Fibroblast of the conjunctiva (primary cell): Measurements from ENCODE around the gene PPP1R16B.

Experiments used
- DNase-seq: peaks from one replicate; pipeline ENCODE4 v3.0.0-alpha.2; 2010; ENCODE audit warnings: low read depth

The PPP1R16B gene

DNA sequence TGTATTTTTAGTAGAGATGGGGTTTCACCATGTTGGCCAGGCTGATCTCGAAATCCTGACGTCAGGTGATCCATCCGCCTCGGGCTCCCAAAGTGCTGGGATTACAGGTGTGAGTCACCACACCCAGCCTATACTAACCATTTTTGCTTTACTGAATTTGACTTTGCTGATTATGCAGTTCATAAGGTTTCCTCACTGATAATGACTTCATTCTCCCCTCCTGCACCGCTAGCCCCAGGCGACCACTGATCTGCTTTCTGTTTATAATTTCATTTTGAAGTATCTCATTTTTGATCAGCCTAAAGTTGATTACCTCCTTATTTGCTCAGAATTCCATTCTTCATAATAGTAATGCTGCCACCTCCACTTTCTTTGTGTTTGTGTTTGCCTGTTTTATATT lies 72.0 kb downstream of the PPP1R16B start:
- no peak for DNase-seq

DNA sequence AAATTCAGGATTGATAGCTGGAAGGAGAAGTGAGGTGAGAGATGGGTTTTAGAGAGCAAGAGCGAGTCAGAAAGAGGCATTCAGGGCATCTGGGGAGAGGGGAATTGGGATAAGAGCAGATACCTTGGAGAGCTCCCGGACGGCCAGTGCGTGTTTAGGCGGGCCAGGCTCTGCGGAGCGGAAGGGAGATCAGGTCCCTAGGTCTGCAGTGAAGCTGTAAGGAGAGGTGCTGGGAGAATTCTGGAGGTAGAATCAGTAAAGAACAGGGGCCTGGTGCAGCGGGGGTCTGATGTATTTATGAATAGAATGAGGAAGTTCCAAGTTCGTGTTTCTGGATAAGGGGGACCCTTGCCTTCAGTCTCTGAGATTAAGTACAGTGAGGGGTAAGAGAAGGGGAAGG lies 73.4 kb downstream of the PPP1R16B start:
- no peak for DNase-seq

GRCh38 chr20:38880952-38881735 lies 75.6 kb downstream of the PPP1R16B start:
- no peak for DNase-seq

DNA sequence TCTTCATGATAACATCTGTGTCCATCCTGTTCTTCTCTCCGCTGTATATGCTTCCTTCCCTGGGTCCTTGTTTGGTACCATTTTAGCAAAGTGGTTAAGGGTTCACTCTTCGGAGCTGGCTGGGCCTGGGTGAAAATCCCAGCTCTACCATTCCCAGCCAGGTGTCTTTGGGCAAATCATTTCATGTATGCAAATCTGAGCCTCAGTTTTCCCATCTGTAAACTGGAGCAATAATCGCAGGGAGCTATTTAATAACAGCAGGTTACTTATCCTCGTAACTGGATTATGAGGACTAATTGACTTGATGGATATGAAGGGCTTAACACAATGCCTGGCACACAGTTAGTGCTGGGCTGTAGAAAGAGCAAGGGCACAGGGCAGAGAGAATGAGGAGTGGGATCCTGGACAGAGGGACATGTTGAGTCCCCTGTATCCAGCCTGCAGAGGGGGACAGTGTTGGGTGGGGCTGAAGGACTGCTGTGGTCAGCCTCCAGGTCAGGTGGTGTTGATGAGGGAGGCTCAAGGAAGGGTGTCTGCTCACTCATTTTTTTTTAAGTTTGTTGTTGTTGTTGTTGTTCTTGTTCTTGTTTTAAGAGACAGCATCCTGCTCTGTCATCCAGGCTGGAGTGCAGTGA lies 76.4 kb downstream of the PPP1R16B start:
- no peak for DNase-seq

GRCh38 chr20:38882600-38882999 lies 77.1 kb downstream of the PPP1R16B start:
- no peak for DNase-seq

- no peak for DNase-seq
These were observed 77.8 kb downstream of the PPP1R16B start for GRCh38 chr20:38883081-38883980.

DNA sequence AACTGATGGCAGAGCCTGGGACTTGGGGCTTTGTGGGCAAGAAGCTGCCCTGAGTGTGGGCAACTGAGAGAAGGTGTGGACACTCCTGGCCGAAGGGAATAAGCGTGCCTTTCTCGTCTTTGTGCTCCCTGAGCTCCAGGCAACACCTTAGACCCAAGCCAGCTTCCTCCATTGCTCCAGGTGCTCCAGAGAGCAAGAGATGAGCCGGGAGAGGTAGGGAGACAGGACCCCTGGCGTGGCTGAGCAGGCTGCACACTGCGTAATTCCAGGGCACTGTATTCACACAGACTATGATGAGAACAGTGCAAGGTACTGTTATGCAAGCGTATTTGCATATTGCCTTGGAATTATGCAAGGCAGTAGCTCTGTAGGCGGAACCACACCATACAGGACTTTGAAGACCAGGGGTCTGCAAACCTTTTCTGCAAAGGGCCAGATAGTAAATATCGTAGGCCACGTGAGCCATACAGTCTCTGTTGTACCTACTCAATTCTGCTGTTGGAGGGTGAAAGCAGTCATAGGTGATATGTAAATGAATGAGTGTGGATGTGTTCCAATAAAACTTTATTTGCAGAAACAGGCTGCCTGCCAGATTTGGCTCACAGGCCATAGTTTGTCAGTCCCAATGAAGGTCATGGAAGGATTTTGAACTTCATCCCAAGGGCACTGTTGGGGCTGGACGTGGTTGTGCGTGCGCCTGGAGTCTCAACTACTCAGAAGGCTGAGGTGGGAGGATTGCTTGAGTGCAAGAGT lies 78.7 kb downstream of the PPP1R16B start:
- DNase-seq: no peak

DNA sequence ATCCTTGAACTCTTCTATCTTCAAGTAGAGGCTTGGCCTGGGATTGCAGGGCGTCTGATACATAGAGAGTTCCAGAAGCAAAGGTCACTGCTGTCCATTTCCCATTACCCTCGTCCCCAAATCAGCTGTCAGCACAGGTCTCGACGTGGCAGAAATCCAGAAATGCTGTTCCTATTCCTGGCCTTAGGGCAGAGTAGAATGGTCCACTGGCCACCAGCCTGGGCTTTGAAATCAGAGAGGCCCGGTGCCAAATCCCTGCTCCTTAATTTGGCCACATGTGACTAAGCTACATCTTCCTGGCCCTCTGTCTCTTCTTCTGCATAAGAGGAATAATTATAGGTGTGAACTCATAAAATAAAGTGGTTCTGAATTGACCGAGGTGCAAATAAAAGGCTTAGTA lies 79.9 kb downstream of the PPP1R16B start:
- DNase-seq: no peak

DNA sequence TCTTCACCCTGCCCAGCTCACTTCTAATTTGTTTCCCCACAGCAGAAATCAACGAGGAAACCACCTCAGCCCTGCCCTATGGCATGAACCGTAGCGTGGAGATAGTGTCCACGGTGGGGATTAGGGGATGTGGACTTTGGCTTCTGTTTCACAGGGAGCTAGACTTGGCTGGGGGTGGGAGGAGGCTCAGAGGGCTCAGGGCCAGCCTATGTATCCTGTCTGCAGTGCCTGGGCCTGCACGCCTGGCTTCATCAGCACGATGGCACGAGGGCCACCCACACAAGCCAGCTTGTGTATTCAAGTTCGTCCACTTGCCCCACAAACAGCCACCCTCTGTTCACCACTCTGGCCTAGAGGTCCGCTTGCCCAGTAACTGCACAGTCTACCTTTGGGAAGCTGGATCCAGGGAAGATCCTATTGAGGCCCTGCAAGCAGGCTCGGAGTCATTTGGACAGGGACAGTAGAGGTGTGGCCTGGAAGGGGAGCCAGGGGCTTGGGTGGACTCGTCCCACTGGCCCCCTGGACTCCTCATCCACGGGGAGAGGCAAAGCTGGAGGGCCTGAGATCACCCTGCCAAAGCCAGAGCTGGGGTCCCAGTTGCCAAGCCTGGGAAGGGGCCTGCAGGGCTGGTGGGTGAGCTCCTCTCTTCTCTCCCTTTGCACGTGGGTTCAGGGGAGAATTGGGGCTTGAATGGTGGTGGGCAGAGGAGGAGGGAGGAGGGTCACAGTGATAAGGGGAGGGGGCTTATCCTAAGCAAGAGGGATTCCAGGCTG lies 82.7 kb downstream of the PPP1R16B start:
- no peak for DNase-seq

DNA sequence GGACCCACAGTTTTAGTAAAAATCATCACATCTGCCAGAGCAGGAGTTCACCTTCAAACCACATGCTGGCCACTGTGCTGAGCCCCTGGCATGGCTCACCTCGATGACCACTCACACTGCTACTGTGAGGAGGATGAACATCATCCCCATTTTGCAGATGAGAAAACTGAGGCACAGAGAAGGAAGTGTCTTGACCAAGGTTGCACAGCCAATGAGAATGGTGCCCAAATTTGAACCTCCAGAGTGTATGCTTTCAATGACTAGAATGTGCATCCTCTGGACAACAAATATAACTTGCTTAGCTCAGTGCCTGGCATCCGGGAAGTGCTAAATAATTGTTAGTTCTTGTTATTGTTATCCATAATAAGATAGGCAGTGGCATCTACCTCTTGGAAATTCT lies 83.6 kb downstream of the PPP1R16B start:
- DNase-seq: no peak

- no peak for DNase-seq
These were observed 84.4 kb downstream of the PPP1R16B start for GRCh38 chr20:38889792-38890496.

- no peak for DNase-seq
These were observed 85.0 kb downstream of the PPP1R16B start for GRCh38 chr20:38890497-38890818.

- DNase-seq: no peak
These were observed 86.8 kb downstream of the PPP1R16B start for GRCh38 chr20:38892091-38892981.

DNA sequence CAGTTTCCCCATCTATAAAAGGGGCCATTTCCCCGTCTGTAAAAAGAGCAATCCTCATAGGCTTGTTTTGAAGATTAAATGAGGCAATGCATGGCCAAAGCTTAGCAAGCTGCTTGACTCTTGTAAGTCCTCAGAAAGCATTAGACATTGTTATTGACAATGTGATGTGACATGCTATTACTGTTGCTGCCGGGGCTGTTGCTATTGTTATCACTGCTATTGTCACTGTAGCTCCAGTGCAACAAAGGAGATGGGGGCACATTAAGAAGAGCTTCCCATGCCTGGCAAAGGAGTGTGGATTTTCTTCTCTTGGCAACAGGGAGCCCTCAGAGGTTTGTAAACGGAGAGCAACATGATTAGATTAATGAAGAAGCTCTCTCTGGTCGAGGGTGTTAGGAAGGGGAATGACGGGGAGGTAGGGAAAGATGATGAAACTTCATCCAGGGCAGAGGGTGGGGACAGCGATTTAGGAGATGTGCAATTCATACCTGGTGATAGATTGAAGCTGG lies 87.6 kb downstream of the PPP1R16B start:
- no peak for DNase-seq

DNA sequence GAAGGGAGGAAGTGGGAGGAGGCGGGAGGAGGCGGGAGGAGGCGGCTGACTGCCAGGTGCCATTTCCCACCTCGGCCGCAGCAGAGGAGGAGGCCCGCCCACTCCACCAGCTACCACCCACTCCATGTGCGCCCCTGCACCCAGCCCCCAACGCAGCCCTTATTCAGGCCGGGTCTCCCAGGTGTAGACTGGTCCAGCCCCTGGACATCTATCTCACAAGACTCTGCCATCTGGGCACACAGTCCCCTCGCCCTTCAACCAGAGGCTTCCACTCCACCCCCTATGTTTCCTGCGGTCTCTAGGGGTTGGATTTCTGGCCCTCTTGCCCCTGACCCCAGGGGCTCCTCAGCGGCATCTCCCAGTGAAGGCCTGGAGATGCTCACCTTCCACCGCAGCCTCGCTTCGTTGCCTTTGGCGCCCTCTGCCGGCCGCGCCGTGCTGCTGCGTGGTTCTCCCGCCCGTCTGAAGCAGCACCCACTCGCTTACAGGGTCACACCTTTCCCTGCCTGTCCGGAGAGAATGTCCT lies 88.1 kb downstream of the PPP1R16B start:
- DNase-seq: peak; percentile 8

GRCh38 chr20:38894091-38894847 lies 88.8 kb downstream of the PPP1R16B start:
- DNase-seq: no peak

GRCh38 chr20:38895098-38895949 lies 89.8 kb downstream of the PPP1R16B start:
- no peak for DNase-seq
